Ascending aorta (tissue), 2 donors: ENCODE results near the gene FGF12. TPM values are rescaled to one million over a fixed set of nuclear protein-coding genes. Genes with fewer than 3 reads are reported as not detected.

Experiments
- DNase-seq, 2 donors: peaks; one replicate each; pipeline ENCODE4 v3.0.0-alpha.2; 2019; ENCODE audit warnings: low spot score in 2 of 2
- H3K27ac ChIP-seq, 2 donors: fragments of 200-600 bp; sonication (generic); one replicate each; pipeline ENCODE4 v1.5.1; 2016 to 2017; ENCODE audit warnings: mild to moderate bottlenecking in 1 of 2
- H3K27me3 ChIP-seq: fragments of 200-600 bp; sonication (generic); one replicate; pipeline ENCODE4 v1.5.1; 2017
- H3K36me3 ChIP-seq, 2 donors: fragments of 200-600 bp; sonication (generic); one replicate each; pipeline ENCODE4 v1.5.1; 2016
- H3K4me1 ChIP-seq, 2 donors: fragments of 200-600 bp; sonication (generic); one replicate each; pipeline ENCODE4 v1.5.1; 2016 to 2017; ENCODE audit warnings: mild to moderate bottlenecking in 1 of 2
- H3K4me3 ChIP-seq, 2 donors: fragments of 200-600 bp; sonication (generic); one replicate each; pipeline ENCODE4 v1.5.1; 2016 to 2017; ENCODE audit warnings: mild to moderate bottlenecking in 1 of 2
- H3K9me3 ChIP-seq, 2 donors: fragments of 200-600 bp; sonication (generic); one replicate each; pipeline ENCODE4 v1.5.1; 2016
- CTCF ChIP-seq, 3 experiments: fragments of 200-600 bp in 2 of 3; fragments of 450-650 bp in 1 of 3; sonication (generic) in 2 of 3; IDR thresholded peaks; one replicate each; pipeline ENCODE4 v1.5.1; 2016 to 2019; ENCODE audit warnings: antibody characterized with exemption in 3 of 3, mild to moderate bottlenecking in 1 of 3, moderate library complexity in 1 of 3
- intact Hi-C: fragments of 100-400 bp; cut with DNase I; formaldehyde crosslinking; loops from one replicate; pipeline ENCODE4 v1.15.1; 2023
- total RNA-seq: library from RNA; depleted of rRNA; stranded (reverse); fragments of >200 nt; gene quantifications from one replicate; pipeline ENCODE4 v1.1.0, GENCODE V29; 2016

The FGF12 gene
- total RNA-seq, 1 donor from 2014 or later = 0.43 TPM

GRCh38 chr3:192332386-192333291 lies 394.7 kb downstream of the FGF12 start:
- H3K27ac ChIP-seq = no peak overlapping the region
- no peaks in the 10 kb centered on the region for H3K36me3 ChIP-seq
- H3K9me3 ChIP-seq = no peaks in the 10 kb centered on the region
- no peak for DNase-seq
- no peak for TF ChIP-seq CTCF (IDR thresholded peaks at IDR 0.05)
- H3K4me3 ChIP-seq = no peak overlapping the region
- H3K4me1 ChIP-seq = no peaks in the 10 kb centered on the region
- intact Hi-C loops = no loop called here
- H3K27me3 ChIP-seq = no peaks in the 10 kb centered on the region

- DNase-seq = no peak
- H3K27me3 ChIP-seq = no peaks in the 10 kb centered on the region
- no peaks in the 10 kb centered on the region for H3K4me1 ChIP-seq
- H3K4me3 ChIP-seq = no peak overlapping the region
- no peaks in the 10 kb centered on the region for H3K9me3 ChIP-seq
- H3K36me3 ChIP-seq = no peaks in the 10 kb centered on the region
- H3K27ac ChIP-seq = no peak overlapping the region
- intact Hi-C loops = no loop called here
- TF ChIP-seq CTCF (IDR thresholded peaks at IDR 0.05) = no peak
Measured at GRCh38 chr3:192331749-192332385, 395.5 kb downstream of the FGF12 start.

GRCh38 chr3:192326656-192327055 lies 400.7 kb downstream of the FGF12 start:
- no peak overlapping the region for H3K27ac ChIP-seq
- TF ChIP-seq CTCF (IDR thresholded peaks at IDR 0.05) = no peak
- intact Hi-C loops = no loop called here
- no peaks in the 10 kb centered on the region for H3K36me3 ChIP-seq
- H3K4me3 ChIP-seq = no peak overlapping the region
- H3K9me3 ChIP-seq = no peaks in the 10 kb centered on the region
- DNase-seq = no peak
- no peaks in the 10 kb centered on the region for H3K27me3 ChIP-seq
- no peaks in the 10 kb centered on the region for H3K4me1 ChIP-seq

GRCh38 chr3:192317564-192317963 lies 409.8 kb downstream of the FGF12 start:
- no peaks in the 10 kb centered on the region for H3K36me3 ChIP-seq
- H3K4me3 ChIP-seq = no peak overlapping the region
- no peak overlapping the region for H3K27ac ChIP-seq
- no peaks in the 10 kb centered on the region for H3K27me3 ChIP-seq
- intact Hi-C loops = no loop called here
- H3K4me1 ChIP-seq = no peaks in the 10 kb centered on the region
- TF ChIP-seq CTCF (IDR thresholded peaks at IDR 0.05) = no peak
- H3K9me3 ChIP-seq = no peaks in the 10 kb centered on the region
- DNase-seq = no peak

GRCh38 chr3:192313605-192314004 lies 413.7 kb downstream of the FGF12 start:
- intact Hi-C loops = no loop called here
- TF ChIP-seq CTCF (IDR thresholded peaks at IDR 0.05) = no peak
- Histone ChIP-seq H3K27ac (no peak overlapping the region), H3K4me3 (no peak overlapping the region), H3K9me3 (no peaks in the 10 kb centered on the region), H3K4me1 (no peaks in the 10 kb centered on the region), H3K36me3 (no peaks in the 10 kb centered on the region), H3K27me3 (no peaks in the 10 kb centered on the region)
- DNase-seq = no peak
